AG04449 (cell line): ENCODE data around the gene PFKP.

ENCODE experiments used
- CTCF ChIA-PET: fragments of 350-600 bp; formaldehyde crosslinking; extraction: SDS; loops from one replicate; lab custom pipeline; 2021; ENCODE audit warnings: antibody characterized with exemption; lab: Yijun Ruan, JAX
- POLR2A ChIA-PET: fragments of 400-600, 350-600 bp; formaldehyde crosslinking; extraction: SDS; loops from one replicate; lab custom pipeline; 2020; ENCODE audit warnings: antibody characterized with exemption, inconsistent platforms; lab: Yijun Ruan, JAX
- DNase-seq: peaks from one replicate; pipeline ENCODE4 v3.0.0-alpha.2; 2010; ENCODE audit warnings: low read depth, low spot score
- H3K4me3 ChIP-seq: 2 replicates; pipeline ENCODE4 v1.5.1; 2011; ENCODE audit warnings: low read depth, mild to moderate bottlenecking, control low read depth, low read length
- CTCF ChIP-seq: IDR thresholded peaks from one replicate; pipeline ENCODE4 v1.5.1; 2011; ENCODE audit warnings: mild to moderate bottlenecking, moderate library complexity, low read length, control low read depth, inconsistent platforms; ENCODE audit not compliant: insufficient read depth; ENCODE audit errors: missing control alignments

Gene PFKP

GRCh38 chr10:3045471-3046209 is 21.7 kb upstream of the PFKP start:
- ChIA-PET CTCF (interaction anchor here (1.2 to 6.7 kb wide), 7 partner anchors 15 to 1935 kb away, joined by 3 to 258 read pairs (median 37); no protein-coding TSS in a partner anchor), POLR2A (interaction anchor here (0.7 to 1.2 kb wide), 3 partner anchors 45 to 89 kb away, joined by 3 to 5 read pairs (median 3); no protein-coding TSS in a partner anchor)
- H3K4me3 ChIP-seq = peak overlapping the region; percentile 23
- peak; percentile 57 for DNase-seq
- TF ChIP-seq CTCF = peak; percentile 50

- CTCF ChIA-PET = interaction anchor here (1.1 to 6.7 kb wide), 7 partner anchors 8 to 1936 kb away, joined by 3 to 258 read pairs (median 37); no protein-coding TSS in a partner anchor
- TF ChIP-seq CTCF = no peak
- DNase-seq = no peak
- POLR2A ChIA-PET = interaction anchor here (0.7 to 1.2 kb wide), 2 partner anchors 45 to 49 kb away, joined by 3 to 5 read pairs; no protein-coding TSS in a partner anchor
- peak overlapping the region; percentile 23 for H3K4me3 ChIP-seq
These were observed 21.1 kb upstream of the PFKP start for GRCh38 chr10:3046210-3046779.

GRCh38 chr10:3046981-3047547 is 20.3 kb upstream of the PFKP start:
- ChIA-PET CTCF (interaction anchor here (1.1 to 6.7 kb wide), 4 partner anchors 8 to 118 kb away, joined by 3 to 258 read pairs (median 4); no protein-coding TSS in a partner anchor), POLR2A (interaction anchor here (2.2 kb wide), 1 partner anchor 48 kb away, joined by 8 read pairs; no protein-coding TSS in a partner anchor)
- H3K4me3 ChIP-seq = no peak overlapping the region
- TF ChIP-seq CTCF = no peak
- no peak for DNase-seq

GRCh38 chr10:3047596-3047995 is 19.8 kb upstream of the PFKP start:
- ChIA-PET CTCF (interaction anchor here (1.3 to 6.7 kb wide), 3 partner anchors 12 to 119 kb away, joined by 4 to 258 read pairs (median 5); no protein-coding TSS in a partner anchor), POLR2A (interaction anchor here (0.6 to 2.2 kb wide), 2 partner anchors 24 to 47 kb away, joined by 3 to 8 read pairs; no protein-coding TSS in a partner anchor)
- no peak for DNase-seq
- no peak overlapping the region for H3K4me3 ChIP-seq
- TF ChIP-seq CTCF = no peak

- ChIA-PET CTCF (interaction anchor here (1.2 to 6.7 kb wide), 4 partner anchors 11 to 119 kb away, joined by 3 to 258 read pairs (median 4); no protein-coding TSS in a partner anchor), POLR2A (interaction anchor here (0.6 to 2.2 kb wide), 4 partner anchors 23 to 759 kb away, joined by 3 to 8 read pairs (median 4); no protein-coding TSS in a partner anchor)
- H3K4me3 ChIP-seq = no peak overlapping the region
- DNase-seq = no peak
- no peak for TF ChIP-seq CTCF
These were observed 19.0 kb upstream of the PFKP start for GRCh38 chr10:3048119-3049019.
